Activated CD8-positive, alpha-beta T cell treated with anti-CD3 and anti-CD28 coated beads for 36 hours (primary cell): ENCODE results near the gene BAX. TPM values are rescaled to one million over a fixed set of nuclear protein-coding genes. Genes with fewer than 3 reads are reported as not detected.

Experiments
- ATAC-seq: fragments of 200-7000 bp; cut with Tn5 transposase; one replicate; pipeline ENCODE4 v1.10.0; 2021; ENCODE audit warnings: mild to moderate bottlenecking, moderate library complexity
- CTCF ChIA-PET: fragments of 350-600 bp; sonication (Branson Sonifier 250); formaldehyde crosslinking; loops from one replicate; lab custom pipeline; 2021; ENCODE audit warnings: antibody characterized with exemption; lab: Charles Lee
- POLR2A ChIA-PET: fragments of 350-600 bp; sonication (Branson Sonifier 250); formaldehyde crosslinking; loops from one replicate; lab custom pipeline; 2021; ENCODE audit warnings: antibody characterized with exemption; lab: Charles Lee
- DNase-seq: peaks from one replicate; pipeline ENCODE4 v3.0.0-alpha.2; 2020
- H3K27ac Mint-ChIP-seq: one replicate; pipeline ENCODE4 v1.8.0; 2021; ENCODE audit warnings: mild to moderate bottlenecking, mixed read lengths
- H3K27me3 Mint-ChIP-seq: one replicate; pipeline ENCODE4 v1.8.0; 2021; ENCODE audit warnings: mixed read lengths
- H3K36me3 Mint-ChIP-seq: one replicate; pipeline ENCODE4 v1.8.0; 2021; ENCODE audit warnings: low read depth, mixed read lengths
- H3K4me1 Mint-ChIP-seq: one replicate; pipeline ENCODE4 v1.8.0; 2021; ENCODE audit warnings: low read depth, mixed read lengths
- H3K4me3 Mint-ChIP-seq: one replicate; pipeline ENCODE4 v1.8.0; 2021; ENCODE audit warnings: mild to moderate bottlenecking, moderate library complexity, mixed read lengths
- H3K9me3 Mint-ChIP-seq: one replicate; pipeline ENCODE4 v1.8.0; 2021; ENCODE audit warnings: mixed read lengths
- intact Hi-C: fragments of 100-400 bp; cut with micrococcal nuclease; formaldehyde crosslinking; loops from one replicate; pipeline ENCODE4 v1.10.0; 2022
- total RNA-seq, 2 experiments: library from RNA; stranded (reverse); gene quantifications; one replicate each; pipeline ENCODE4 v1.2.3, GENCODE V29; 2021
- TF ChIP-seq, protein P1 (sequence below): fragments of 200-600 bp; IDR thresholded peaks from one replicate; pipeline ENCODE4 v1.8.0; 2022; ENCODE audit warnings: antibody characterized with exemption, mild to moderate bottlenecking

Gene BAX
- total RNA-seq, 2 experiments from 2014 or later, result 182 to 189 TPM

GRCh38 chr19:48938256-48938655 lies 16.4 kb upstream of the BAX start:
- POLR2A ChIA-PET, result no interaction called here
- ATAC-seq, result no peak
- intact Hi-C loops, result no loop called here

GRCh38 chr19:48940902-48941301 lies 13.8 kb upstream of the BAX start:
- Mint-ChIP-seq H3K9me3 (peaks cover 4% of the 10 kb centered on the region), H3K4me1 (no peaks in the 10 kb centered on the region), H3K27ac (no peak overlapping the region), H3K36me3 (peaks cover 4% of the 10 kb centered on the region), H3K4me3 (no peak overlapping the region), H3K27me3 (no peaks in the 10 kb centered on the region)
- DNase-seq, result no peak
- ChIA-PET CTCF (interaction anchor here (0.6 kb wide), 1 partner anchor 530 kb away, joined by 3 read pairs; no protein-coding TSS in a partner anchor), POLR2A (no interaction called here)
- intact Hi-C loops, result no loop called here
- TF ChIP-seq, protein P1, sequence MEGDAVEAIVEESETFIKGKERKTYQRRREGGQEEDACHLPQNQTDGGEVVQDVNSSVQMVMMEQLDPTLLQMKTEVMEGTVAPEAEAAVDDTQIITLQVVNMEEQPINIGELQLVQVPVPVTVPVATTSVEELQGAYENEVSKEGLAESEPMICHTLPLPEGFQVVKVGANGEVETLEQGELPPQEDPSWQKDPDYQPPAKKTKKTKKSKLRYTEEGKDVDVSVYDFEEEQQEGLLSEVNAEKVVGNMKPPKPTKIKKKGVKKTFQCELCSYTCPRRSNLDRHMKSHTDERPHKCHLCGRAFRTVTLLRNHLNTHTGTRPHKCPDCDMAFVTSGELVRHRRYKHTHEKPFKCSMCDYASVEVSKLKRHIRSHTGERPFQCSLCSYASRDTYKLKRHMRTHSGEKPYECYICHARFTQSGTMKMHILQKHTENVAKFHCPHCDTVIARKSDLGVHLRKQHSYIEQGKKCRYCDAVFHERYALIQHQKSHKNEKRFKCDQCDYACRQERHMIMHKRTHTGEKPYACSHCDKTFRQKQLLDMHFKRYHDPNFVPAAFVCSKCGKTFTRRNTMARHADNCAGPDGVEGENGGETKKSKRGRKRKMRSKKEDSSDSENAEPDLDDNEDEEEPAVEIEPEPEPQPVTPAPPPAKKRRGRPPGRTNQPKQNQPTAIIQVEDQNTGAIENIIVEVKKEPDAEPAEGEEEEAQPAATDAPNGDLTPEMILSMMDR, result no peak
- no peak for ATAC-seq

More at GRCh38 chr19:48938256-48938655, 16.4 kb upstream of the BAX start:
- Mint-ChIP-seq H3K4me3 (no peak overlapping the region), H3K9me3 (peaks cover 4% of the 10 kb centered on the region), H3K27ac (no peak overlapping the region), H3K4me1 (peaks cover 12% of the 10 kb centered on the region), H3K36me3 (peaks cover 4% of the 10 kb centered on the region), H3K27me3 (peaks cover 1% of the 10 kb centered on the region)
- no peak for DNase-seq
- CTCF ChIA-PET, result no interaction called here
- TF ChIP-seq, protein P1, result no peak

DNA sequence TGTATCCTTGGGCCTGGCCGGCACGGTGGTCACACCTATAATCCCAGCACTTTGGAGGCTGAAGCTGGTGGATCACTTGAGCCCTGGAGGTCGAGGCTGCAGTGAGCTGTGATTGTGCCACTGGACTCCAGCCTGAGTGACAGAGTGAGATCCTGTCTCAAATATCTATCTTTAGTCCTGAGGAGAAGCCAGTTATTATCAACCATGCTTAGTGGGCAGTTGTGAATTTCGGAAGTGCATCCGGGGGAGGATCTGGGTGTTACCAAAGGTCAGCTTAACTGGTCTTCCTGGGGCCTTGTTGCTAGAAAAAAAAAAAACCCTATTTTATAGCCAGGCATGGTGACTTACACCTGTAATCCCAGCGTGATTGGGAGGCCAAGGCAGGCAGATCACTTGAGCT lies 11.6 kb upstream of the BAX start:
- no peak overlapping the region for H3K4me3 Mint-ChIP-seq
- POLR2A ChIA-PET, result interaction anchor here (2.0 kb wide), 1 partner anchor 12 kb away, joined by 5 read pairs; the partner anchor contains the start of gene BAX
- intact Hi-C loops, result no loop called here
- H3K27ac Mint-ChIP-seq, result no peak overlapping the region
- CTCF ChIA-PET, result no interaction called here
- TF ChIP-seq, protein P1, result no peak
- H3K27me3 Mint-ChIP-seq, result no peaks in the 10 kb centered on the region
- ATAC-seq (no peak), DNase-seq (no peak)
- no peaks in the 10 kb centered on the region for H3K4me1 Mint-ChIP-seq
- peaks cover 4% of the 10 kb centered on the region for H3K36me3 Mint-ChIP-seq
- peaks cover 5% of the 10 kb centered on the region for H3K9me3 Mint-ChIP-seq

DNA sequence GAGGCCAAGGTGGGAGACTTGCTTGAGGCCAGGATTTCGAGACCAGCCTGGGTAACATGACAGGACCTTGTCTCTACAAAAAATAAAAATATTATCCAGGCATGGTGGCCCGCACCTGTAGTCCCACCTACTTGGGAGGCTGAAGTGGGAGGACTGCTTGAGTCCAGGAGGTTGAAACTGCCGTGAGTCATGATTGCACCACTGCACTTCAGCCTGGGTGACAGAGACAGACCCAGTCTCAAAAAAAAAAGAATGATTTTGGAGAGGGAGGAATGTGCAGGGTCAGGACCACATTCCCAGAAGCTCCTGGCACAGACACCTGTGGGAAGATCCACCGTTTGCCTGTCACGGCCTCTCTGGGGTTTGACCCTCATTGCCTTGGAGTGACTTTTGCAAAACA lies 9.3 kb upstream of the BAX start:
- Mint-ChIP-seq H3K4me3 (no peak overlapping the region), H3K27ac (no peak overlapping the region), H3K9me3 (peaks cover 5% of the 10 kb centered on the region), H3K4me1 (no peaks in the 10 kb centered on the region), H3K27me3 (no peaks in the 10 kb centered on the region), H3K36me3 (peaks cover 2% of the 10 kb centered on the region)
- POLR2A ChIA-PET, result interaction anchor here (0.6 to 1.0 kb wide), 3 partner anchors 9 to 1378 kb away, joined by 3 to 5 read pairs (median 4); no protein-coding TSS in a partner anchor
- TF ChIP-seq, protein P1, result no peak
- CTCF ChIA-PET, result no interaction called here
- intact Hi-C loops, result no loop called here
- ATAC-seq, result no peak
- DNase-seq, result no peak

DNA sequence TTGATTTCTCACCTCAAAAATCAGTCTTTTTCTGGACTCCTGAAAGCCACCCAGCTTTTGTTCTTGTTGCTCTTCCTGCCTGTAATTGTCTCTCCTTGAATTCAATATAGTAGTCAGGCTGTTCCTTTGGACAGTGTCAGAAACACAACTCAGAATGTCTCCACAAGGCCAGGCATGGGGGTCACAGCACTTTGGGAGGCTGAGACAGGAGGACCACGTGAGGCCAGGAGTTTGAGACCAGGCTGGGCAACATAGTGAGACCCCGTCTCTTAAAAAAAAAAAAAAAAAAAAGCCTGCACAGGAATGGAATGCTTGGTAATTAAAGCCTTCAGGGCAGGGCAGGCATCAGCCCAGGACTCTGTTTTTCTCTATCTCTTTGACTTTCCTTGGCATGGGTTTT lies 8.9 kb upstream of the BAX start:
- Mint-ChIP-seq H3K27me3 (no peaks in the 10 kb centered on the region), H3K4me1 (no peaks in the 10 kb centered on the region), H3K4me3 (no peak overlapping the region), H3K27ac (no peak overlapping the region), H3K36me3 (no peaks in the 10 kb centered on the region), H3K9me3 (peaks cover 5% of the 10 kb centered on the region)
- DNase-seq (no peak), ATAC-seq (no peak)
- TF ChIP-seq, protein P1, result no peak
- ChIA-PET CTCF (no interaction called here), POLR2A (interaction anchor here (0.6 to 1.0 kb wide), 3 partner anchors 8 to 1378 kb away, joined by 3 to 5 read pairs (median 4); no protein-coding TSS in a partner anchor)
- intact Hi-C loops, result no loop called here
